OCI-LY3 (cell line): ENCODE results near the gene LGALS3BP.

ENCODE experiments used
- EZH2phosphoT487 ChIP-seq: fragments of 200-600 bp; shearing (Covaris generic); IDR thresholded peaks from 2 replicates; pipeline ENCODE4 v1.6.1; 2018; ENCODE audit warnings: antibody characterized with exemption, mixed run types, low read depth
- TF ChIP-seq, protein P1 (sequence below): fragments of 200-600, 300-600 bp; sonication (generic); IDR thresholded peaks from 2 replicates; pipeline ENCODE4 v1.5.1; 2014; ENCODE audit warnings: antibody characterized with exemption, low read length, low read depth

DNA sequence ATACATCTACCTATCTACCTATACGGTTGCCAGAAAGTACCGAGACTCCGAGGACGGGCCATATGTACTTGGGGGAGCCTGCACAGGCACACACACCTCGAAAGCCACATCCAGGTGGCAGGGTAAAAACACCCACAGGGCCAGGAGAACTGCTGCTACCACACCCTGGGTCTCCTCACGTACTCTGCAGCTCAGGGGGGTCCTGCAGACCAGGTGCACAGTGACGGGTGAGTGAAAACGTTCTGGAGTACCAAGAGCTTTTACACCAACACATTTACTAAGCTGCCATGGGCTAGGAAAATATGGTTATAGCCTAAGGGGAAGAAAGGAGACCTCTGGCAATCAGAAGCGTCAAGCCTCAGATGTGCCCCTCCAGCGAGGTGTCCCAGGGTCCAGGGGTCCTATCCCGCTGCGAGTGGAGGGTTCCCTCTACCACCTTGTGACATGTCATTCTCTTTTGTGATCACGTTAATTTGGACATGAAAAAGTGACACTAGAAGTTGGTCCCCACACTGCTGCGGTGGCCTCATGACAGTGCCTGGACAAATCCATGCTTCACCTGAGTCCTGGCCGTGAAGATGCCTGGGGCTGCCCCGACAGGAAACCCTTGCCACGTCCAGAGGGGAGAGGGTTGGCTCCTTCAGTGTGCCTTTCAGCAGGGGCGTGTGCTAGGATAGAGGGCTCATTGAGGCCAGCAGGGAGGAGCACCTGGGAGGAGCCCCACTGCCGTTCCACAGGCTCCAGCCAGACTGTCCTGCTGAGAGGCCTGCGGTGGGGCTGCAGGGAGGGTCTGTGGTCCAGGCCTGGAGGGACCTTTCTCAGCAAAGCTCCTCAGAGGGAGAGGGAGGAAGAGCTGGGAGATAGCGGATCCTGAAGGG lies 28.0 kb upstream of the LGALS3BP start:
- TF ChIP-seq, protein P1, sequence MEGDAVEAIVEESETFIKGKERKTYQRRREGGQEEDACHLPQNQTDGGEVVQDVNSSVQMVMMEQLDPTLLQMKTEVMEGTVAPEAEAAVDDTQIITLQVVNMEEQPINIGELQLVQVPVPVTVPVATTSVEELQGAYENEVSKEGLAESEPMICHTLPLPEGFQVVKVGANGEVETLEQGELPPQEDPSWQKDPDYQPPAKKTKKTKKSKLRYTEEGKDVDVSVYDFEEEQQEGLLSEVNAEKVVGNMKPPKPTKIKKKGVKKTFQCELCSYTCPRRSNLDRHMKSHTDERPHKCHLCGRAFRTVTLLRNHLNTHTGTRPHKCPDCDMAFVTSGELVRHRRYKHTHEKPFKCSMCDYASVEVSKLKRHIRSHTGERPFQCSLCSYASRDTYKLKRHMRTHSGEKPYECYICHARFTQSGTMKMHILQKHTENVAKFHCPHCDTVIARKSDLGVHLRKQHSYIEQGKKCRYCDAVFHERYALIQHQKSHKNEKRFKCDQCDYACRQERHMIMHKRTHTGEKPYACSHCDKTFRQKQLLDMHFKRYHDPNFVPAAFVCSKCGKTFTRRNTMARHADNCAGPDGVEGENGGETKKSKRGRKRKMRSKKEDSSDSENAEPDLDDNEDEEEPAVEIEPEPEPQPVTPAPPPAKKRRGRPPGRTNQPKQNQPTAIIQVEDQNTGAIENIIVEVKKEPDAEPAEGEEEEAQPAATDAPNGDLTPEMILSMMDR, result no peak
- no peak for TF ChIP-seq EZH2phosphoT487
